Measurements from ENCODE around the gene RFFL.
"Not testable (repeated sequence)": the region's sequence is repeated elsewhere in the genome, so short reads cannot be mapped to it uniquely, and the experiment has no call there.

The RFFL gene

GRCh38 chr17:35048685-35049379 is 14.7 kb downstream of the RFFL start:
- DNase-seq (ENCODE audit: low read depth, low spot score) = no peak

DNA sequence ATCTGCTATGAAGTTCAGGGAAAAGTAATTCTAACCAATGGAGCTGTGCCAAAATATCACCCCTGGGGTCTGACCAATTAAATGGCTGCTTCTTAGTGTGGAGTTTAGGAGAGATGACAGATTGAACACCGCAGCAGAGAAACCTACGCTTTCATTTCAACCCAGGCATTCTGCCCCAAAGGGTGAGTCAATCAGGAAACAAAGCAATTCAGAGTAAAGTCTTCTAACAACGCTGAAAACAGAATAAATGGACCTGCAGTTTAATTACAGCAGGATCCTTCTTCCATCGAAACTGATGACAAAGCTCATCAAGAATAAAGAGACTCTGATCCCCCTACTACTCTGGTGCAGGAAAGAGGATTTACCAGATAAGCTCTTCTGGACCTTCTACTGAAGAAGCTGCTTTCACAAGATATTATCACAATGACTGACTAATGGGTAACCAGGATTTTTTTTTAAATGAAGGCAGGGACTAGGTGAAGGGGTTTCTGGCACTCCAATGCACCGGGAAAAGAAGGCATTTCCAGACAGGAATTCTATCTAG is 16.7 kb downstream of the RFFL start:
- no peak for DNase-seq (ENCODE audit: low read depth, low spot score)

DNA sequence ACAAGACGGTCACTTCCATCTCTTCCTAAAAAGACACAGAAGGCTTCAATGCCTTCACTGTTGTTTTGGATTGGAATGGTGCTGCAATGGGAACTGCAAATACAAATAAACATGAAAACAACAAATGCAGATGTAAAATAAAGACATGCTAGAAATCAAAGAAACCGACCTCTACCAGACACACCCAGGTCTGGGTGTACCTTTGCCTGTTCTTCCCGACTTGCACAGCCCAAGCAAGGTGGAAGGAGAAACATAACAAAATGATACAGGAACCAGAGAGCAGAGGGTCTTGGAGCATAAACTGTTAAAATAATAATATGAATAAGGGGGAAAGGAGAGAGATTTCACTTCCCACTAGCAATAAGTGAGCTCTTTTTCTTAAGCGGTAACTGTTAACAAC is 17.3 kb downstream of the RFFL start:
- DNase-seq (ENCODE audit: low read depth, low spot score) = no peak

DNA sequence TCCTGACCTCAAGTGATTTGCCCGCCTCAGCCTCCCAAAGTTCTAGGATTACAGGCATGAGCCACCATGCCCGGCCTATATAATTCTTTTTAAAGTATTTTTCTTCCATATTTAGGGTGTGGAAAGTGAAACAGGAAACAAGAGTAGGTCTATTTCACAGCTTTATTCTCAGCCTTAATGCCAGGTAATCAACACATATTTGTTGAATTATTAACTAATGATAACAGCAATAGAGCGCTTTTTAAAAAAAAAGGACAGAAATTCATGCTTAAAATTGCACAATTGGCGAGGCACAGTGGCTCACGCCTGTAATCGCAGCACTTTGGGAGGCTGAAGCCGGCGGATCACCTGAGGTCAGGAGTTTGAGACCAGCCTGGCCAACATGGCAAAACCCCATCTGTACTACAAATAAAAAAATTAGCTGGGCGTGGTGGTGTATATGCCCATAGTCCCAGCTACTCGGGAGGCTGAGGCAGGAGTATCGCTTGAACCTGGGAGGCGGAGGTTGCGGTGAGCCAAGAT is 18.0 kb downstream of the RFFL start:
- not testable (repeated sequence) for DNase-seq (ENCODE audit: low read depth, low spot score)

DNA sequence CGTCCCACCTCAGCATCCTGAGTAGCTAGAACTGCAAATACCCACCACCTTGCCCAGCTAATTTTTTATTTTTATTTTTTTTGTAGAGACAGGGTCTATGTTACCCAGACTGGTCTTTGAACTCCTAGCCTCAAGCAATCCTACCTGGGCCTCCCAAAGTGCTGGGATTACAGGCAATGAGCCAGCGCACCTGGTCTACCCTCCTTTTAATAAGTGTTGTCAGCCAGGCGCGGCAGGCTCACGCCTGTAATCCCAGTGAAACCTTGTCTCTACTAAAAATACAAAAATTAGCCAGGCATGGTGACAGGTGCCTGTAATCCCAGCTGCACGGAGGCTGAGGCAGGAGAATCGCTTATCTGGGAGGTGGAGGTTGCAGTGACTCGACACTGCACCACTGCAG is 19.3 kb downstream of the RFFL start:
- no peak for DNase-seq (ENCODE audit: low read depth, low spot score)

DNA sequence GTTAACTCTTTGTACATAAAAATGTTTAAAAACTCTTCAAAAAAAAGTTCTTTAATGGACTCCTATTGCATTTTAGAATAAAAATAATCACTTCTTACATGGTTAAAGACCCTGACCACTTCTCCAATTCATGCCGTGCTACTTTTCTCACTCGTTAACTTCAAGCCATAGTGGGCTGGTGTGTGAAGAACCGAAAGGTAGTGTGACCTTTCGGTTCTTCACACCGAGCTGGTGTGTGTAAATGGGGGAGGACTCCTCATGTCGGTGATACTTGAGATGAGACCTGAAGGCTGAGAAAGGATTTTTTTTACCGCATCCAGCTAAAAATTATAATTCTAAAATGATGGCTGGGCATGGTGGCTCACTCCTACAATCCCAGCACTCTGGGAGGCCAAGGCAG is 22.1 kb downstream of the RFFL start:
- no peak for DNase-seq (ENCODE audit: low read depth, low spot score)

GRCh38 chr17:35038453-35038852 is 25.1 kb downstream of the RFFL start:
- DNase-seq (ENCODE audit: low read depth, low spot score) = no peak

DNA sequence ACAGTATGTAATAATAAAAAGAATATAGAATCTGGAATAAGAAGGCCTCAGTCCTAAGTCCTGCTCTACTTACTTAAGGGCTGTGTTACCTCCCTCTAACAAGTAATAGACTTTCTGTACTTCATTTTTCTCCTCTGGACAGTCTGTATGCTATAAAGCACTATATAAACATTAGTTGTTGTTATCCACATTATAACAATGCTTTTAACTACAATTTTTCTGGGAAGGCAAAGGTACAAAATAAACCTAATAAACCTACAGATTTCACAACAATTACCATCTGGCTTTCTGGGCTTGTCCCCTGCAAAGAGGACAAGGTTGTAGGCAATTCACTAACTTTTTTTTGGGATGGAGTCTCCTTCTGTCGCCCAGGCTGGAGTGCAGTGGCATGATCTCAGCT is 32.7 kb downstream of the RFFL start:
- no peak for DNase-seq (ENCODE audit: low read depth, low spot score)

DNA sequence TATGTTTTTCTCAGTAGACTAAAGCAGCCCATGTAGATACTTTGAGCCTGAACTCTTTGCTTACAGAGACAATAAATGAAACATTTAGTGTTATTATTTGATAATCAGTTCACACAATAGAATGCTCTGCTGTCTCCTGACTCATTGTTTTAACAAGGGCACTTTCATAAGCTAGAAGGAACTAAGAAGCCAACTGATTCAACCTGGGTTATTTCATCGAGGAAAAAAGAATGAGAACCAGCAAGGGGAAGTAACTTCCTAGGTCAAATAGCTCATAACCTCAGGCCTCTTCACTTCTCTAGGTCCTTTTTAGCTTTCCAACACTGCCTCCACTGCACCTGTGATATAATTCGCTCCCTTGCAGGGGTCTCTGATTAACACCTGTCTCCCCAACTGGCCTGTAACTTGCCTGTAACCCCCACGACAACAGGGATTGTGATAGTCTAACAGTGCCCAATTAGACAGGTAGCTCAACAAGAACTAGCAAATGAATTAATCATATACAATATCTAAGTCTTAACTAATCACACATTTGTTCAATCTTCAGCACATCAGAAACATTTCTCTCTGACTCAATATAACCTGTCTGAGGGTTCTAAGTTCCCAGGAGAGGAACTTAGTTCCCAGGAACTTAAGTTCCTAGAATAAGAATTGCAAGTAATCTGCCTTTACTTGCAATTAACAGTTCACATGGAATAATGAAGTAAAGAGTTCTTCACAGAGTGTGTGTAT is 34.8 kb downstream of the RFFL start:
- no peak for DNase-seq (ENCODE audit: low read depth, low spot score)

DNA sequence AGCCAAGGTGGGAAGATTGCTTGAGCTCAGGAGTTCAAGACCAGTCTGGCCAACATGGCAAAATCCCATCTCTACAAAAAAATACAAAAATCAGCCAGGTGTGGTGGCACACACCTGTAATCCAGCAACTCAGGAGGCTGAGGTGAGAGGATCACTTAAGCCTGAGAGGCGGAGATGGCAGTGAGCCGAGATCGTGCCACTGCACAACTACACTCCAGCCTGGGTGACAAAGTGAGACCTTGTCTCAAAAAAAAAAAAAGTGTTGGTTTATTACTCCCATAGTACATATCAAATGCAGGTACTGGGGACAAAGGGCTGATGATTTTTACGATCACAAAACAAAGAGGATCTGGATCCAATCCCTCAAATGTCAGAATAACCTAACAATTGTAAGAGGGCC is 35.4 kb downstream of the RFFL start:
- DNase-seq (ENCODE audit: low read depth, low spot score) = not testable (repeated sequence)

- no peak for DNase-seq (ENCODE audit: low read depth, low spot score)
These were observed 38.0 kb downstream of the RFFL start for GRCh38 chr17:35025541-35025940.

DNA sequence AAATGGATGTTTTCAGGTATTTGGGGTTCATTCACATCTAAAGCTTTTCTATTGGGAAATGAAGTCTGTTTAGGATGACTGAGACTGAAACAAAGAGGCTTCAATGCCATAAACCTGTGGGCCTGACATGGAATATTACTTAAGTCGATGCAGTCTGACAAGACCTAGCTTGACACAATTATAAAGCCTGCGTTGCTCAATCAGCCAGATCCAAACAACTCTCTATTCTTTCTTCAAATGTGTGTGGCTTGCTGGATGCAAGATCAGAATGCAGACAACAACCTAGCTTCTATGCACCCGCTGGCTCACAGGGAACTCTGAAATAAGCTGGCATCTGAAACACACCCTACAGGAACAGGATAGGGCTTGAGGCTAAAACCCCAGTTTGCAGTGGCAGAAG is 40.0 kb downstream of the RFFL start:
- no peak for DNase-seq (ENCODE audit: low read depth, low spot score)

DNA sequence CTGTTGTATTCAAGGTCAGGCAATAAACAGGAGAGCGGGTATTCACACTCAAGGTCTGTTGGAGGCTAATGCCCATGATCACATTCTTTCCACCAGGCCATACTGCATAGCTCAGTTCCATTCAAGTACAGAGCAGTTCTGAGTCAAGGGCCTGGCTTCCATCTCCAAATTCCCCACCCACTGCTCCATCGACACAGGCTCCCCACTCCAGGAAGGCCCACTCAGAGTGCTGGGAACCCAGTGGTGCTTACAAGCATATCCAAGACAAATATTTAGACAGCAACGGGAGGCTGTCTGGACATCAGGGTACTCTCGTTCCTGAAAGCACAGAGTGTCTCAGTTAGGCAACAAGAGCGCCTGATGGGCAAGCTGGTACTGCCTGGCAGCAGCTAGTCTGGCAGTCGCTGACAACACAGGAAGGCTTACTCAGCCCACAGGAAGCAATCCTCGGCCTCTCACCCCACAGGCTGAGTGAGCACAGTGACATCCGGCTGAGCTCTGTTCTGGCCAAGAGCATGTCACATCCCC is 40.9 kb downstream of the RFFL start:
- no peak for DNase-seq (ENCODE audit: low read depth, low spot score)

- DNase-seq (ENCODE audit: low read depth, low spot score) = no peak
These were observed 41.8 kb downstream of the RFFL start for GRCh38 chr17:35021520-35022380.

DNA sequence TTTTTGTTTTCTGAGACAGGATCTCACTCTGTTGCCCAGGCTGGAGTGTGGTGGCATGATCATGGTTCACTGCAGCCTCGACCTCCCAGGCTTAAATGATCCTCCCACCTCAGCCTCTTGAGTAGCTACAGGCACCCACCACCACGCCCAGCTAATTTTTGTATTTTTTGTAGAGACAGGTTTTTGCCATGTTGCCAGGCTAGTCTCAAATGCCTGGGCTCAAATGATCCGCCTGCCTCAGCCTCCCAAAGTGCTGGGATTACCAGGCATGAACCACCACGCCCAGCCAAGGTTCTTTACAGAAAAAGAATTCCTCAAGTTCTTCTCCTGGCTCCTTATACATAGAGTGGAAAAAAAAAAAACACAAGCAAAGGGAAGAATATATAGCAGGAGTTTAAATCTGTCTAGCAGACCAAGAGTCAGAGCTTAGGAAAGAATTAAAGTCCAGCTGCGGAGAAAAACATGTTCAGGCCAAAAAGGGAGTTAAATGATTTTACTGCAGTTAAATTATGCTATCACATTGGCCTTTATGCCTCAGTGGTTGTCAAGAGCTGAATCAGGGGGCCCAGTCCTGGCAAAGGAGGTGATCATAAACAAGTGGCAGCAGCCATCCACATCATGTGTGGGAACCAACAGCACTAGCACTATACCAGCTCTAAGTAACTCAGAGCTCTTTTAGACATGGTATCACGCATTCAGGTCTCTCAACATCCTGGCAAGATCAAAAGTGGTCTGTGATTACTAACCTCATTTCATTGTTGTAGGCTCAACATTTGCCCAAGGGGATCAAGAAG is 43.9 kb downstream of the RFFL start:
- no peak for DNase-seq (ENCODE audit: low read depth, low spot score)

DNA sequence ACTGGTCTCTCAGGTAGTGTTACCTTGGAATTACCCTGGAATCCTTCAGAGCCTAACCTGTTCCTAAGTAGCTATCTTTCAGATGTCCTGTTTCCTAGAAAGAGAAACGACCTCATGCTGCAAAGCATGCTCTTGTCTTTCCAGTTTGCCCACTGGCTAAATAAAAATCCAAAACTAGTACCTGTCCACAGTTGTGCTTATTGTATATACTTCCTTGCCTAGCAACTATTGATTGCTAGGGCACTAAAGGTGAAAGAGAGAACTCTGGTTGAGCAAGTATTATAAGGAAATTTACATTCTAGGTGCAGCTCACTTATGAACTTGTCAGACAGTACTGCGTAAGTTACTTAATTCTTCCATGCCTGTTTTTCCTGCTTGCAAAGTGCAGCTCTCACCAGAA is 44.7 kb downstream of the RFFL start:
- no peak for DNase-seq (ENCODE audit: low read depth, low spot score)

- no peak for DNase-seq (ENCODE audit: low read depth, low spot score)
These were observed 46.5 kb downstream of the RFFL start for GRCh38 chr17:35017021-35017420.

DNA sequence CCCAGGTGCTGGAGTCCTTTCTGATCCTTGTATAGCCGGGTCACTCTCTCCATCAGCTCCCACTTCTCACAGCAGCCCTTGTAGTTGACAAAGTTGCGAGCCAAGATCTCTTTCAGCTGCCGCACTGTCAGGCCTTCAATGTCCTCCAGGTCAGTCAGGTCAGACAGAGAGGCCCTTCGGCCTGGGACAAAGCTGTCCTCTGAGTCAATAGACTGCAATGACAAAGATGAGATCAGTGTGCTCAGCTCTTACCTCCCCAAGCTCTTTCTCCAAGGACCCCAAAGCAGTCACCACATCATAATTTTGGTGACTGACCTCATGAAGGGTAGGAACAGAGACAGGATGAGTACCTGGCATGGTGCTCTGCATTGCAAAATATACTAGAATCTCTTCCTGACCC is 47.1 kb downstream of the RFFL start:
- DNase-seq (ENCODE audit: low read depth, low spot score) = no peak

DNA sequence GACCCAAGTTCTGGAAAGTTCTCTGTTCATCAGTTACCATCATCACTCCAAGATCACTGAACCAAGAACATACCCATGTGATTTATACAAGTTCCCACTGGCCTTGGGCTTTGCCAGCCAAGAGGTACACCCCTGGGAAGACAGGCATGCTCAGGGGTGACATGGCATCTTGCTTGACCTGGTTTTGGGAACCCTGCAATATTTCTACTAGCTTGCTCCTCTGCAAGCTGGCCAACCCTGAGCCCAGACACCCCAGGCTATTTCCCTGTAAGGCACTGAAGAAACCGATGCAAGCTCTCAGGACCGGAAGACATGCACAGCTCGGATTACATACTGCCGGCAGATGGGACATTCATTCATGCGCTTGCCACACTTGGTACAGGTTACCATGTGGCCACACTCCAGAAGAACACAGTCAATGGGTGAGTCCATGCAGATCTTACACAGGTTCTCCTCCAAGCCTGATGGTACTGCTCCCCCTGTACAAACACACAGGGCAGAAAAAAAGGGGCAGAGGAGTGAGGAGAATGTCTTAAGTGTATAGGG is 51.8 kb downstream of the RFFL start:
- DNase-seq (ENCODE audit: low read depth, low spot score) = peak; percentile 40

DNA sequence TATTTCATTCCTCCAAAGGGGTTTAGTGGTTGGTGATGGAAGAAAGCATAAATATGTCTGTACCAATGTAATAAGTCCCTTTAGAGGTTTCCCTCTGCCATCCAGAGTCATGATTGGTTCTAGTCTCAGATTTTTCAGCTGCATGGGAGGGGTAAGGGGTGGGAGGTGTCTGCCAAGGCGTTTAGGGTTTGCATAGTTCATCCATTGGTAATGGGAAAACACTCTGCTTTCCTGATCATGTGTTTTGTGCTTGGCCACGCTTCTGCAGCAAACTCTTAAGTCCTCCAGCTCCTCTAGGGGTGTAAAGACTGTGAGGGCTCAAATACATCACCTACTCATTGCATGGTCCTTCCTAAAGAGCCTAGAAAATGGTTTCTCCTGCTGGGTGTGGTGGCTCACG is 53.4 kb downstream of the RFFL start:
- DNase-seq (ENCODE audit: low read depth, low spot score) = no peak

DNA sequence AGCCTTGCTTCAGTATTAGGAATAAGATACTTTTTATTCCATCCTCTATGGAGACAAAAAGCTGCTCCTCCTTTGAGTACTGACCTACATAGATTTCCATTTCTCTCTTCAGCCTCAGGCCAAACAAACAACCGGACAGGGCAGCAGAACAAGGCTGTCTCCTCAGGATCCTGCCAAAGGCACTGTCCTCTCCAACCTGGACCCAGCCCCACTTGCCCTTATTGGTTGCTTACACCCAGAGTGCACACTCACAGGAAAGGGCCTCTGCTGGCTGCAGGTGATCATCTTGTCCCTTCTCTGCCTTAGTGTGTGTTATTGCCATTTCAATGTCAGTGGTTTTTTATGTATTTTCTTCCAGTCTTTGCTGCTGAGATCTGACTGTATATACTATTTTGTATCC is 56.5 kb downstream of the RFFL start:
- no peak for DNase-seq (ENCODE audit: low read depth, low spot score)
